ENCODE results near the gene LRRC75A. TPM values are rescaled to one million over a fixed set of nuclear protein-coding genes. Genes with fewer than 3 reads are reported as not detected.
"Not testable (repeated sequence)": the region's sequence is repeated elsewhere in the genome, so short reads cannot be mapped to it uniquely, and the experiment has no call there.

The LRRC75A gene
- total and polyA plus RNA-seq, 2 donors (not counting 1 experiment from before 2014, with no cell fraction given): 2.0 to 3.4 TPM

GRCh38 chr17:16398270-16399267 is 93.4 kb downstream of the LRRC75A start:
- DNase-seq (no peak), ATAC-seq (ENCODE audit: low read depth) (peak; percentile 87)
- peaks cover 0 to 3% (median 0%) of the 10 kb centered on the region in 4 experiments for H3K27me3 ChIP-seq (replicated peaks in 1 of 4; ENCODE audit: control extremely low read depth in 1 of 4, control insufficient read depth in 3 of 4, insufficient read depth in 4 of 4, low read length in 3 of 4)
- H3K4me1 Mint-ChIP-seq: peaks cover 13% of the 10 kb centered on the region
- peaks cover 0 to 11% of the 10 kb centered on the region in 2 donors for H3K4me1 ChIP-seq (ENCODE audit: control insufficient read depth in 2 of 2, insufficient read depth in 2 of 2, low read length in 2 of 2)
- H3K27ac Mint-ChIP-seq: peak overlapping the region; percentile 81
- no peak overlapping the region for H3K27ac ChIP-seq (ENCODE audit: low read length in 2 of 2)
- no peaks in the 10 kb centered on the region for H4K20me1 ChIP-seq (ENCODE audit: control insufficient read depth, insufficient read depth, low read length, poor library complexity, severe bottlenecking)
- intact Hi-C loops (cut with micrococcal nuclease): no loop called here
- TF ChIP-seq EZH2 (IDR thresholded peaks at IDR 0.05; ENCODE audit: borderline replicate concordance, insufficient read depth, low read depth, low read length, poor library complexity, severe bottlenecking): no peak
- TF ChIP-seq CTCF (IDR thresholded peaks at IDR 0.05): no peak
- H3K4me3 Mint-ChIP-seq: peak overlapping the region; percentile 42
- H3K9me3 ChIP-seq (ENCODE audit: control extremely low read depth in 1 of 3, control insufficient read depth in 2 of 3, insufficient read depth in 1 of 3, low read length in 2 of 3): no peaks in the 10 kb centered on the region
- 13% methylated on average over 3 of the region's 9 CpGs for whole genome bisulfite sequencing (ENCODE audit: insufficient coverage)
- peak overlapping the region; percentile 64 for H2AFZ ChIP-seq (ENCODE audit: insufficient read depth, low read depth, low read length, poor library complexity, severe bottlenecking)
- no peaks in the 10 kb centered on the region for H3K9me3 Mint-ChIP-seq (ENCODE audit: insufficient read depth)
- H3K27me3 Mint-ChIP-seq: peaks cover 2% of the 10 kb centered on the region
- no peak overlapping the region for H3K9ac ChIP-seq (ENCODE audit: low read length)
- no peak overlapping the region for H3K4me3 ChIP-seq (ENCODE audit: control extremely low read depth in 1 of 5, extremely low read depth in 1 of 5, insufficient read depth in 1 of 5, low read depth in 2 of 5, low read length in 4 of 5)
- POLR2A ChIA-PET: interaction anchor here (1.1 to 1.7 kb wide), 2 partner anchors 15 to 16 kb away, joined by 3 to 5 read pairs; partner anchors contain the start of gene TRPV2
- H3K4me2 ChIP-seq (replicated peaks; ENCODE audit: low read depth, low read length, poor library complexity, severe bottlenecking): peak overlapping the region; percentile 30
- CTCF ChIA-PET: interaction anchor here (1.0 to 2.4 kb wide), 2 partner anchors 13 to 122 kb away, joined by 3 to 6 read pairs; no protein-coding TSS in a partner anchor
- no peaks in the 10 kb centered on the region for H3K79me2 ChIP-seq (ENCODE audit: control insufficient read depth, insufficient read depth, low read length)
- H3K36me3 ChIP-seq (replicated peaks in 1 of 2; ENCODE audit: control extremely low read depth in 1 of 2, control insufficient read depth in 1 of 2, extremely low read depth in 1 of 2, insufficient read depth in 2 of 2, low read length in 1 of 2): no peaks in the 10 kb centered on the region

- H3K27ac ChIP-seq (ENCODE audit: low read length in 2 of 2); H3K79me2 ChIP-seq (ENCODE audit: control insufficient read depth, insufficient read depth, low read length); H3K36me3 ChIP-seq (replicated peaks in 1 of 2; ENCODE audit: control extremely low read depth in 1 of 2, control insufficient read depth in 1 of 2, extremely low read depth in 1 of 2, insufficient read depth in 2 of 2, low read length in 1 of 2); H4K20me1 ChIP-seq (ENCODE audit: control insufficient read depth, insufficient read depth, low read length, poor library complexity, severe bottlenecking); H2AFZ ChIP-seq (ENCODE audit: insufficient read depth, low read depth, low read length, poor library complexity, severe bottlenecking); H3K9me3 Mint-ChIP-seq (ENCODE audit: insufficient read depth); H3K4me3 ChIP-seq (ENCODE audit: control extremely low read depth in 1 of 5, extremely low read depth in 1 of 5, insufficient read depth in 1 of 5, low read depth in 2 of 5, low read length in 4 of 5); H3K9me3 ChIP-seq (ENCODE audit: control extremely low read depth in 1 of 3, control insufficient read depth in 2 of 3, insufficient read depth in 1 of 3, low read length in 2 of 3); H3K27me3 ChIP-seq (replicated peaks in 1 of 4; ENCODE audit: control extremely low read depth in 1 of 4, control insufficient read depth in 3 of 4, insufficient read depth in 4 of 4, low read length in 3 of 4); DNase-seq; intact Hi-C loops (cut with micrococcal nuclease); H3K27me3 Mint-ChIP-seq; H3K4me2 ChIP-seq (replicated peaks; ENCODE audit: low read depth, low read length, poor library complexity, severe bottlenecking); H3K4me3 Mint-ChIP-seq; ATAC-seq (ENCODE audit: low read depth); H3K9ac ChIP-seq (ENCODE audit: low read length): not testable (repeated sequence)
- peaks cover 13% of the 10 kb centered on the region for H3K4me1 Mint-ChIP-seq
- H3K27ac Mint-ChIP-seq: peak overlapping the region; percentile 55
- CTCF ChIA-PET: interaction anchor here (1.0 kb wide), 1 partner anchor 18 kb away, joined by 3 read pairs; no protein-coding TSS in a partner anchor
- POLR2A ChIA-PET: interaction anchor here (0.6 kb wide), 1 partner anchor 20 kb away, joined by 4 read pairs; no protein-coding TSS in a partner anchor
- H3K4me1 ChIP-seq (ENCODE audit: control insufficient read depth in 2 of 2, insufficient read depth in 2 of 2, low read length in 2 of 2): peaks cover 0 to 11% of the 10 kb centered on the region in 2 donors
- WGBS (ENCODE audit: insufficient coverage): 54% methylated on average over 1 of the region's 2 CpGs
These were observed 95.3 kb downstream of the LRRC75A start for GRCh38 chr17:16396693-16397092.

GRCh38 chr17:16395887-16396286 is 96.1 kb downstream of the LRRC75A start:
- WGBS (ENCODE audit: insufficient coverage): 94% methylated on average over 2 of the region's 4 CpGs
- H3K27me3 ChIP-seq (replicated peaks in 1 of 4; ENCODE audit: control extremely low read depth in 1 of 4, control insufficient read depth in 3 of 4, insufficient read depth in 4 of 4, low read length in 3 of 4); H3K79me2 ChIP-seq (ENCODE audit: control insufficient read depth, insufficient read depth, low read length); H3K27me3 Mint-ChIP-seq; POLR2A ChIA-PET; H3K36me3 ChIP-seq (replicated peaks in 1 of 2; ENCODE audit: control extremely low read depth in 1 of 2, control insufficient read depth in 1 of 2, extremely low read depth in 1 of 2, insufficient read depth in 2 of 2, low read length in 1 of 2); H4K20me1 ChIP-seq (ENCODE audit: control insufficient read depth, insufficient read depth, low read length, poor library complexity, severe bottlenecking); ATAC-seq (ENCODE audit: low read depth); H3K27ac Mint-ChIP-seq; H3K4me2 ChIP-seq (replicated peaks; ENCODE audit: low read depth, low read length, poor library complexity, severe bottlenecking); H3K4me3 Mint-ChIP-seq; intact Hi-C loops (cut with micrococcal nuclease); H2AFZ ChIP-seq (ENCODE audit: insufficient read depth, low read depth, low read length, poor library complexity, severe bottlenecking); H3K9me3 ChIP-seq (ENCODE audit: control extremely low read depth in 1 of 3, control insufficient read depth in 2 of 3, insufficient read depth in 1 of 3, low read length in 2 of 3); H3K9ac ChIP-seq (ENCODE audit: low read length); DNase-seq; H3K27ac ChIP-seq (ENCODE audit: low read length in 2 of 2); H3K9me3 Mint-ChIP-seq (ENCODE audit: insufficient read depth); H3K4me3 ChIP-seq (ENCODE audit: control extremely low read depth in 1 of 5, extremely low read depth in 1 of 5, insufficient read depth in 1 of 5, low read depth in 2 of 5, low read length in 4 of 5): not testable (repeated sequence)
- CTCF ChIA-PET: interaction anchor here (0.9 to 1.0 kb wide), 2 partner anchors 19 to 20 kb away, joined by 3 read pairs; partner anchors contain the start of gene TRPV2
- peaks cover 13% of the 10 kb centered on the region for H3K4me1 Mint-ChIP-seq
- H3K4me1 ChIP-seq (ENCODE audit: control insufficient read depth in 2 of 2, insufficient read depth in 2 of 2, low read length in 2 of 2): peaks cover 0 to 11% of the 10 kb centered on the region in 2 donors

Data from B cell (primary cell).